HG03520 (cell line): Measurements from ENCODE around the gene SLC6A4.
"Not testable (repeated sequence)": the region's sequence is repeated elsewhere in the genome, so short reads cannot be mapped to it uniquely, and the experiment has no call there.

Source experiments
- ATAC-seq: cut with Tn5 transposase; IDR thresholded peaks from one replicate; pipeline ENCODE4 v1.9.1; 2021; ENCODE audit warnings: mild to moderate bottlenecking, moderate library complexity; ENCODE audit not compliant: unreplicated experiment

The SLC6A4 gene

GRCh38 chr17:30239089-30239462 lies 3.6 kb upstream of the SLC6A4 start:
- no peak for ATAC-seq

- ATAC-seq = no peak
Measured at GRCh38 chr17:30238387-30239088, 3.0 kb upstream of the SLC6A4 start.

GRCh38 chr17:30238003-30238344 lies 2.5 kb upstream of the SLC6A4 start:
- no peak for ATAC-seq

GRCh38 chr17:30237296-30238002 lies 2.0 kb upstream of the SLC6A4 start:
- ATAC-seq = no peak

GRCh38 chr17:30236766-30237165 lies 1.3 kb upstream of the SLC6A4 start:
- no peak for ATAC-seq

- ATAC-seq = no peak
Measured at GRCh38 chr17:30236297-30236624, 764 bp upstream of the SLC6A4 start.

- no peak for ATAC-seq
Measured at GRCh38 chr17:30234964-30235363, 533 bp downstream of the SLC6A4 start.

GRCh38 chr17:30234296-30234695 lies 1.2 kb downstream of the SLC6A4 start:
- no peak for ATAC-seq

- no peak for ATAC-seq
Measured at GRCh38 chr17:30232824-30233427, 2.6 kb downstream of the SLC6A4 start.

GRCh38 chr17:30232015-30232823 lies 3.3 kb downstream of the SLC6A4 start:
- no peak for ATAC-seq

- ATAC-seq = no peak
Measured at GRCh38 chr17:30230596-30231125, 4.8 kb downstream of the SLC6A4 start.

- not testable (repeated sequence) for ATAC-seq
Measured at GRCh38 chr17:30230009-30230408, 5.5 kb downstream of the SLC6A4 start.

- ATAC-seq = no peak
Measured at GRCh38 chr17:30229012-30229411, 6.5 kb downstream of the SLC6A4 start.

GRCh38 chr17:30228011-30228410 lies 7.5 kb downstream of the SLC6A4 start:
- no peak for ATAC-seq

- no peak for ATAC-seq
Measured at GRCh38 chr17:30226878-30227277, 8.6 kb downstream of the SLC6A4 start.

GRCh38 chr17:30225919-30226553 lies 9.5 kb downstream of the SLC6A4 start:
- ATAC-seq = no peak

GRCh38 chr17:30225112-30225511 lies 10.4 kb downstream of the SLC6A4 start:
- no peak for ATAC-seq

- ATAC-seq = no peak
Measured at GRCh38 chr17:30224419-30224960, 11.0 kb downstream of the SLC6A4 start.

- no peak for ATAC-seq
Measured at GRCh38 chr17:30222721-30223175, 12.7 kb downstream of the SLC6A4 start.

- no peak for ATAC-seq
Measured at GRCh38 chr17:30222251-30222650, 13.2 kb downstream of the SLC6A4 start.
